ENCODE results near the gene PAIP2.
A peak's percentile ranks its signal among the peaks of the same experiment; 100 is the strongest.

PAIP2 gene

GRCh38 chr5:139393497-139394122 is 52.0 kb downstream of the PAIP2 start:
- WGBS (ENCODE audit: insufficient coverage), result 6% methylated on average over 47 of the region's 49 CpGs
- POLR2A ChIA-PET, result no interaction called here

GRCh38 chr5:139394123-139394653 is 52.5 kb downstream of the PAIP2 start:
- WGBS (ENCODE audit: insufficient coverage), result 3% methylated on average over 44 of the region's 62 CpGs
- Histone ChIP-seq H3K9me3 (ENCODE audit: control extremely low read depth in 1 of 5, control insufficient read depth in 4 of 5, insufficient read depth in 2 of 5, low read depth in 1 of 5, low read length in 4 of 5) (no peaks in the 10 kb centered on the region), H3K27me3 (replicated peaks in 2 of 5; ENCODE audit: control insufficient read depth in 4 of 5, insufficient read depth in 5 of 5, low read length in 4 of 5) (no peaks in the 10 kb centered on the region), H3K36me3 (ENCODE audit: control insufficient read depth in 4 of 4, insufficient read depth in 4 of 4, low read length in 3 of 4) (peaks cover 0 to 15% (median 6%) of the 10 kb centered on the region in 4 experiments), H3K27ac (ENCODE audit: insufficient read depth in 1 of 2, low read depth in 1 of 2, low read length in 2 of 2, poor library complexity in 1 of 2, severe bottlenecking in 2 of 2) (peak overlapping the region in 1 of 2 experiments; percentile 49), H3K4me3 (ENCODE audit: control insufficient read depth in 1 of 7, extremely low read depth in 1 of 7, insufficient read depth in 4 of 7, low read depth in 2 of 7, low read length in 6 of 7) (peak overlapping the region; percentile 47 to 81 (median 72)), H3K4me1 (ENCODE audit: control extremely low read depth in 1 of 4, control insufficient read depth in 4 of 4, insufficient read depth in 4 of 4, low read length in 3 of 4) (peaks cover 0 to 60% (median 55%) of the 10 kb centered on the region in 4 experiments)
- peak; percentile 66 to 77 (median 72) for DNase-seq
- ChIA-PET CTCF (interaction anchor here (0.6 to 6.0 kb wide), 3 partner anchors 8 to 936 kb away, joined by 3 to 60 read pairs (median 4); partner anchors contain the start of gene SPATA24), POLR2A (interaction anchor here (0.5 kb wide), 1 partner anchor 86 kb away, joined by 5 read pairs; no protein-coding TSS in a partner anchor)

More at GRCh38 chr5:139393497-139394122, 52.0 kb downstream of the PAIP2 start:
- Histone ChIP-seq H3K27me3 (replicated peaks in 2 of 5; ENCODE audit: control insufficient read depth in 4 of 5, insufficient read depth in 5 of 5, low read length in 4 of 5) (no peaks in the 10 kb centered on the region), H3K9me3 (ENCODE audit: control extremely low read depth in 1 of 5, control insufficient read depth in 4 of 5, insufficient read depth in 2 of 5, low read depth in 1 of 5, low read length in 4 of 5) (no peaks in the 10 kb centered on the region), H3K4me1 (ENCODE audit: control extremely low read depth in 1 of 4, control insufficient read depth in 4 of 4, insufficient read depth in 4 of 4, low read length in 3 of 4) (peaks cover 0 to 66% (median 60%) of the 10 kb centered on the region in 4 experiments), H3K36me3 (ENCODE audit: control insufficient read depth in 4 of 4, insufficient read depth in 4 of 4, low read length in 3 of 4) (peaks cover 0 to 15% (median 6%) of the 10 kb centered on the region in 4 experiments), H3K27ac (ENCODE audit: insufficient read depth in 1 of 2, low read depth in 1 of 2, low read length in 2 of 2, poor library complexity in 1 of 2, severe bottlenecking in 2 of 2) (peak overlapping the region in 1 of 2 experiments; percentile 49), H3K4me3 (ENCODE audit: control insufficient read depth in 1 of 7, extremely low read depth in 1 of 7, insufficient read depth in 4 of 7, low read depth in 2 of 7, low read length in 6 of 7) (peak overlapping the region; percentile 47 to 81 (median 72))
- CTCF ChIA-PET, result interaction anchor here (0.6 to 6.0 kb wide), 7 partner anchors 9 to 936 kb away, joined by 3 to 60 read pairs (median 3); partner anchors contain the start of genes PAIP2 and SPATA24
- no peak for DNase-seq

DNA sequence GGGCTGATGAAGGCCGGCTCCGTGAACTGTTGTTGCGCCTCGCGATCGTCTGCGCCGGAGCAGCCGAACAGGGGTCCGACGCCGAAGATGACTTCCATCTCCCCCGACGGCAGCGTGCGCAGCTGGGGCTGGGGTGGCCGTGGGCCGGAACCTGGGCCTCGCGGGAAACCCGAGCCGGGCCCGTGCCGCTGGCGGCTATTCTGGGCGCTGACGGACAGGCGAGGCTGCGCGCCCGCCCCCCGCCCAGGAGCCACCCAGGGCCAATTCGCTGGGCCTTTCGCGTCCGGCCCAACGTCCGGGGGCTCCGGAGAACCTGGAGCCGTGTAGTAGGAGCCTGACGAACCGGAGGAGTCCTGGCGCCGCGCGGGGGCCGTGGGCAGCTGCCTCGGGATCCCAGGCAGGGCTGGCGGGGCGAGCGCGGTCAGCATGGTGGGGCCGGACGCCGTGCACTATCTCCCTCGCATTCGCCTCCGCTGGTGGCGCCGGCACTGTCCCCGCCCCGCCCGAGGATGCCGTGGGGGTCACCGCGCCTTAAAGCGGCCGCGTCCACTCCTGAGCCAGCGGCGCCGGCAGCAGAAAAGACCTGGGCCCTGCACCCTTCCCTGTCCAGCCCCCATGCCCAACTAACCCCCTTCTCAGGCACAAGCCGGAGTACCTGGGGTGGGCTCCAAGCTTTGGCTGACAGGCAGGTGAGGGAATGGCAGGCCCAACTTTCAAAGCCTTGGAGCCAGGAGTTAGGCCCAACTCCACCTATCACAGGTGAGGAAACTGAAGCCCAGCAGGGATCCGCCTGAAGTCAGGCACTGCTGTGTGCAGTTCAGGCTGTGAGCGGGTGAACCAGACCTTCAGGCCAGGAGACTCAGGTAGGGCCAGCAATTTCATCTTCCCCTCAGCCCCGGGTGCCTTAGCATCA is 53.3 kb downstream of the PAIP2 start, which contains the start of gene PROB1:
Gene PROB1, minus strand, starts transcription at position 451 of the 913 bp plus-strand sequence. Its CDS starts 23 bp downstream, at position 428.
- H3K27ac ChIP-seq (ENCODE audit: insufficient read depth in 1 of 2, low read depth in 1 of 2, low read length in 2 of 2, poor library complexity in 1 of 2, severe bottlenecking in 2 of 2), result peak within 1 kb of the TSS in 1 of 2 experiments; percentile 49
- peak within 1 kb of the TSS; percentile 47 to 81 (median 72) for H3K4me3 ChIP-seq (ENCODE audit: control insufficient read depth in 1 of 7, extremely low read depth in 1 of 7, insufficient read depth in 4 of 7, low read depth in 2 of 7, low read length in 6 of 7)
- 76% methylated on average over 71 of the region's 76 CpGs for WGBS (ENCODE audit: insufficient coverage)
- H3K9me3 ChIP-seq (ENCODE audit: control extremely low read depth in 1 of 5, control insufficient read depth in 4 of 5, insufficient read depth in 2 of 5, low read depth in 1 of 5, low read length in 4 of 5), result no peaks in the 10 kb centered on the region
- DNase-seq, result no peak
- H3K27me3 ChIP-seq (replicated peaks in 2 of 5; ENCODE audit: control insufficient read depth in 4 of 5, insufficient read depth in 5 of 5, low read length in 4 of 5), result no peaks in the 10 kb centered on the region
- ChIA-PET CTCF (interaction anchor here (1.1 to 6.0 kb wide), 9 partner anchors 7 to 118 kb away, joined by 3 to 60 read pairs (median 4); partner anchors contain the start of gene SPATA24), POLR2A (interaction anchor here (0.5 kb wide), 1 partner anchor 85 kb away, joined by 5 read pairs; no protein-coding TSS in a partner anchor)
- H3K36me3 ChIP-seq (ENCODE audit: control insufficient read depth in 4 of 4, insufficient read depth in 4 of 4, low read length in 3 of 4), result peaks cover 3 to 15% (median 6%) of the 10 kb centered on the region in 4 experiments
- peaks cover 0 to 53% (median 47%) of the 10 kb centered on the region in 4 experiments for H3K4me1 ChIP-seq (ENCODE audit: control extremely low read depth in 1 of 4, control insufficient read depth in 4 of 4, insufficient read depth in 4 of 4, low read length in 3 of 4)

DNA sequence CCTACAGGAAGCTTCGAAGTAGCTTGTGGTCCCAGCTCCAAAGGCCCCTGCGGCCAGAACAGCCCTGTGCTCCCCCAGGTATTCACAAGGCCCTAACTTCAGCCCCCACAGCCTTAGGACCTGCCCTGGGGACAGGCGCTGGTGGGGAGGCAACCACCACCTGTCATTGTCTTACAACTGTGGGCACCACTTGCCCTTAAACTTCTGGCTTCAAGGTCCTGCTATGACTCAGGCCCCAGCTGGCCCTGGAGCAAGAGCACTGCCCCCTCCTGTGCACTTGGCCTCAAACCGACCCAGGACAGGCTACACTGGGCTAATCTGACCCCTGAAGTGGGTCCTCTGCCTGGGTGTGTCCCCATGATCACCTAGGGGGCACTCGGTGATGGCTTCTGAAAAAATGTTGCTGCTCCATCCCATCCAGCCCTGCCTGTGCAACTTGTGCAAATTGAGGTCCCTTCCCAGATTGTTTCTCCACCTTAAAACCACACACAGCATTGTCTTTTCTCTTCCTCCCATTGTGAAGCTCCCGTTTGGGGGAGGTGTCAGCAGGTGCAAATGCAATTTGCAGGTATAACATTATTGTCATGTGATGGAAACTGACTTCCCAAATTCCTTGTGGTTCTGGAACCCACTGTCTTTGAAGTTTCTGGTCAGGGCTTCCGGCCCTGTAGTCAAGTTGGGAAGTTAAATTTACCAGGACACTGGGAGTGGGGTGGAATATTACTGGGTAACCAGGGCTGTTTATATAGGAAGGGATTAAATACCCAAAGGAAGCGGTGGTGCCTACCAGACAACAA is 54.4 kb downstream of the PAIP2 start:
- H3K4me3 ChIP-seq (ENCODE audit: control insufficient read depth in 1 of 7, extremely low read depth in 1 of 7, insufficient read depth in 4 of 7, low read depth in 2 of 7, low read length in 6 of 7), result no peak overlapping the region
- no peak overlapping the region for H3K27ac ChIP-seq (ENCODE audit: insufficient read depth in 1 of 2, low read depth in 1 of 2, low read length in 2 of 2, poor library complexity in 1 of 2, severe bottlenecking in 2 of 2)
- peaks cover 3 to 15% (median 6%) of the 10 kb centered on the region in 4 experiments for H3K36me3 ChIP-seq (ENCODE audit: control insufficient read depth in 4 of 4, insufficient read depth in 4 of 4, low read length in 3 of 4)
- 100% methylated on average over 6 of the region's 8 CpGs for WGBS (ENCODE audit: insufficient coverage)
- peaks cover 0 to 42% (median 36%) of the 10 kb centered on the region in 4 experiments for H3K4me1 ChIP-seq (ENCODE audit: control extremely low read depth in 1 of 4, control insufficient read depth in 4 of 4, insufficient read depth in 4 of 4, low read length in 3 of 4)
- ChIA-PET POLR2A (no interaction called here), CTCF (interaction anchor here (0.8 to 1.8 kb wide), 10 partner anchors 9 to 117 kb away, joined by 3 to 6 read pairs (median 4); no protein-coding TSS in a partner anchor)
- no peak for DNase-seq
- H3K9me3 ChIP-seq (ENCODE audit: control extremely low read depth in 1 of 5, control insufficient read depth in 4 of 5, insufficient read depth in 2 of 5, low read depth in 1 of 5, low read length in 4 of 5), result no peaks in the 10 kb centered on the region
- H3K27me3 ChIP-seq (replicated peaks in 2 of 5; ENCODE audit: control insufficient read depth in 4 of 5, insufficient read depth in 5 of 5, low read length in 4 of 5), result no peaks in the 10 kb centered on the region

DNA sequence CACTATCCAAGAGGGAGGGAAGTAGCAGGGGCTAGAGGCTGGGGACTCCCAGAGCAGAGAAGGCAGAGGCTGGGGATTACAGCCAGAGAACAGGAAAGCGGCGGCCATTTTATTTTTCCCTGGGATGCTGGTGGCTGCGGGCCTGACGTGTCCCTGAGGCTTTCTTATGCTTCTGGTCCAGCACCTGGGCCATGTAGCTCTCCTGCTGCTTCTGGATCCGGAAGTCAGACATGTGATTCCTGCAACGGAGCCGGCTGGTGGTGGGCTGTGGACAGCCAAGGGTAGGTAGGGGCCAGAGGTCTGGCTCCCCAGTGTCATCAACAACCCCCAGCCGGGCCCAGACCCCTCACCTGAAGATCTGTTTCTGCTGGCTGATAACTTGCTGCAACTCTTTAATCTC is 55.0 kb downstream of the PAIP2 start:
- Histone ChIP-seq H3K9me3 (ENCODE audit: control extremely low read depth in 1 of 5, control insufficient read depth in 4 of 5, insufficient read depth in 2 of 5, low read depth in 1 of 5, low read length in 4 of 5) (no peaks in the 10 kb centered on the region), H3K36me3 (ENCODE audit: control insufficient read depth in 4 of 4, insufficient read depth in 4 of 4, low read length in 3 of 4) (peaks cover 3 to 18% (median 6%) of the 10 kb centered on the region in 4 experiments), H3K27ac (ENCODE audit: insufficient read depth in 1 of 2, low read depth in 1 of 2, low read length in 2 of 2, poor library complexity in 1 of 2, severe bottlenecking in 2 of 2) (no peak overlapping the region), H3K4me1 (ENCODE audit: control extremely low read depth in 1 of 4, control insufficient read depth in 4 of 4, insufficient read depth in 4 of 4, low read length in 3 of 4) (peaks cover 0 to 35% (median 30%) of the 10 kb centered on the region in 4 experiments), H3K27me3 (replicated peaks in 2 of 5; ENCODE audit: control insufficient read depth in 4 of 5, insufficient read depth in 5 of 5, low read length in 4 of 5) (no peaks in the 10 kb centered on the region), H3K4me3 (ENCODE audit: control insufficient read depth in 1 of 7, extremely low read depth in 1 of 7, insufficient read depth in 4 of 7, low read depth in 2 of 7, low read length in 6 of 7) (no peak overlapping the region)
- no peak for DNase-seq
- 96% methylated on average over 7 of the region's 8 CpGs for WGBS (ENCODE audit: insufficient coverage)
- ChIA-PET CTCF (interaction anchor here (1.3 to 1.8 kb wide), 5 partner anchors 10 to 106 kb away, joined by 3 to 6 read pairs (median 3); no protein-coding TSS in a partner anchor), POLR2A (no interaction called here)

DNA sequence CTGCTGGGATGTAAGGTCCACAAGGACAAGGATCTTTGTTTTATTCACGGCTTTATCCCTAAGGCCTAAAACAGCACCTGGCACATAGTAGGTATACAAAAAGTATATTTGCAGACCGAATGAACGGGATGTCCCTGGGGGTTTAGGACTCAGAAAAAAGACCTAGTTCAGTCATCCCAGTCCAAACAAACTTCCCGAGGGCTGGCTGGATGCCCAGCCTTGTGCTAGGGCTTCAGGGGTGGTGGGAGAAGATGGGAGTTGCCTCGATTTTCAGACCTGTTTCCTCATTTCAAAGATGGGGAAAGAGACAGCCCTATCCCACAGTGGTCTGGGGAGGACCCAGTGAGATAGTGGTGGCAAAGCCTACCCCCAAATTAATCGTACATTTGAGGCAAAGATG is 56.3 kb downstream of the PAIP2 start:
- DNase-seq, result no peak
- H3K36me3 ChIP-seq (ENCODE audit: control insufficient read depth in 4 of 4, insufficient read depth in 4 of 4, low read length in 3 of 4), result peaks cover 3 to 18% (median 6%) of the 10 kb centered on the region in 4 experiments
- H3K27me3 ChIP-seq (replicated peaks in 2 of 5; ENCODE audit: control insufficient read depth in 4 of 5, insufficient read depth in 5 of 5, low read length in 4 of 5), result no peaks in the 10 kb centered on the region
- no peak overlapping the region for H3K27ac ChIP-seq (ENCODE audit: insufficient read depth in 1 of 2, low read depth in 1 of 2, low read length in 2 of 2, poor library complexity in 1 of 2, severe bottlenecking in 2 of 2)
- H3K4me1 ChIP-seq (ENCODE audit: control extremely low read depth in 1 of 4, control insufficient read depth in 4 of 4, insufficient read depth in 4 of 4, low read length in 3 of 4), result peaks cover 0 to 29% (median 27%) of the 10 kb centered on the region in 4 experiments
- ChIA-PET POLR2A (no interaction called here), CTCF (no interaction called here)
- H3K4me3 ChIP-seq (ENCODE audit: control insufficient read depth in 1 of 7, extremely low read depth in 1 of 7, insufficient read depth in 4 of 7, low read depth in 2 of 7, low read length in 6 of 7), result no peak overlapping the region
- WGBS (ENCODE audit: insufficient coverage), result 79% methylated on average over 2 of the region's 6 CpGs
- no peaks in the 10 kb centered on the region for H3K9me3 ChIP-seq (ENCODE audit: control extremely low read depth in 1 of 5, control insufficient read depth in 4 of 5, insufficient read depth in 2 of 5, low read depth in 1 of 5, low read length in 4 of 5)

Data from common myeloid progenitor, CD34-positive (primary cell).